ENCODE results near the gene MZT2B.
A peak's percentile ranks its signal among the peaks of the same experiment; 100 is the strongest.
"Not testable (repeated sequence)": the region's sequence is repeated elsewhere in the genome, so short reads cannot be mapped to it uniquely, and the experiment has no call there.

MZT2B gene

GRCh38 chr2:130153721-130154422 lies 28.2 kb upstream of the MZT2B start:
- not testable (repeated sequence) for H3K4me3 ChIP-seq (ENCODE audit: low read length); H3K27me3 ChIP-seq (ENCODE audit: control insufficient read depth, insufficient read depth, low read length); H3K27ac ChIP-seq (ENCODE audit: low read length); DNase-seq (ENCODE audit: low read depth, low spot score); H3K9me3 ChIP-seq (ENCODE audit: control insufficient read depth, insufficient read depth, low read length); H3K4me1 ChIP-seq (ENCODE audit: control insufficient read depth, insufficient read depth, low read length)
- H3K36me3 ChIP-seq (ENCODE audit: control insufficient read depth, insufficient read depth, low read length) = peaks cover 23% of the 10 kb centered on the region
- no CpG with 5 or more reads among the region's 23 CpGs for WGBS (ENCODE audit: insufficient coverage, insufficient read length)

GRCh38 chr2:130154423-130154770 lies 27.7 kb upstream of the MZT2B start:
- H3K27me3 ChIP-seq (ENCODE audit: control insufficient read depth, insufficient read depth, low read length); H3K9me3 ChIP-seq (ENCODE audit: control insufficient read depth, insufficient read depth, low read length); H3K4me1 ChIP-seq (ENCODE audit: control insufficient read depth, insufficient read depth, low read length); DNase-seq (ENCODE audit: low read depth, low spot score); H3K27ac ChIP-seq (ENCODE audit: low read length); H3K4me3 ChIP-seq (ENCODE audit: low read length): not testable (repeated sequence)
- H3K36me3 ChIP-seq (ENCODE audit: control insufficient read depth, insufficient read depth, low read length) = peaks cover 23% of the 10 kb centered on the region
- no CpG with 5 or more reads among the region's 8 CpGs for WGBS (ENCODE audit: insufficient coverage, insufficient read length)

- WGBS (ENCODE audit: insufficient coverage, insufficient read length) = no CpG with 5 or more reads among the region's 29 CpGs
- DNase-seq (ENCODE audit: low read depth, low spot score) = no peak
These were observed 27.0 kb upstream of the MZT2B start for GRCh38 chr2:130154773-130155765.

GRCh38 chr2:130155956-130156623 lies 26.0 kb upstream of the MZT2B start:
- H3K27ac ChIP-seq (ENCODE audit: low read length); H3K27me3 ChIP-seq (ENCODE audit: control insufficient read depth, insufficient read depth, low read length); H3K4me1 ChIP-seq (ENCODE audit: control insufficient read depth, insufficient read depth, low read length); H3K4me3 ChIP-seq (ENCODE audit: low read length); H3K9me3 ChIP-seq (ENCODE audit: control insufficient read depth, insufficient read depth, low read length): not testable (repeated sequence)
- WGBS (ENCODE audit: insufficient coverage, insufficient read length) = no CpG with 5 or more reads among the region's 16 CpGs
- peak; percentile 13 for DNase-seq (ENCODE audit: low read depth, low spot score)
- peaks cover 23% of the 10 kb centered on the region for H3K36me3 ChIP-seq (ENCODE audit: control insufficient read depth, insufficient read depth, low read length)

More at GRCh38 chr2:130154773-130155765, 27.0 kb upstream of the MZT2B start:
- no peaks in the 10 kb centered on the region for H3K4me1 ChIP-seq (ENCODE audit: control insufficient read depth, insufficient read depth, low read length)
- H3K27me3 ChIP-seq (ENCODE audit: control insufficient read depth, insufficient read depth, low read length) = no peaks in the 10 kb centered on the region
- no peak overlapping the region for H3K4me3 ChIP-seq (ENCODE audit: low read length)
- peaks cover 23% of the 10 kb centered on the region for H3K36me3 ChIP-seq (ENCODE audit: control insufficient read depth, insufficient read depth, low read length)
- H3K27ac ChIP-seq (ENCODE audit: low read length) = no peak overlapping the region
- no peaks in the 10 kb centered on the region for H3K9me3 ChIP-seq (ENCODE audit: control insufficient read depth, insufficient read depth, low read length)

GRCh38 chr2:130156624-130157004 lies 25.4 kb upstream of the MZT2B start:
- no peak for DNase-seq (ENCODE audit: low read depth, low spot score)
- Histone ChIP-seq H3K4me3 (ENCODE audit: low read length) (no peak overlapping the region), H3K27ac (ENCODE audit: low read length) (no peak overlapping the region), H3K36me3 (ENCODE audit: control insufficient read depth, insufficient read depth, low read length) (peaks cover 23% of the 10 kb centered on the region), H3K4me1 (ENCODE audit: control insufficient read depth, insufficient read depth, low read length) (no peaks in the 10 kb centered on the region), H3K9me3 (ENCODE audit: control insufficient read depth, insufficient read depth, low read length) (no peaks in the 10 kb centered on the region), H3K27me3 (ENCODE audit: control insufficient read depth, insufficient read depth, low read length) (no peaks in the 10 kb centered on the region)
- WGBS (ENCODE audit: insufficient coverage, insufficient read length) = no CpG with 5 or more reads among the region's 9 CpGs

GRCh38 chr2:130157354-130157753 lies 24.7 kb upstream of the MZT2B start:
- H3K27me3 ChIP-seq (ENCODE audit: control insufficient read depth, insufficient read depth, low read length); H3K4me3 ChIP-seq (ENCODE audit: low read length); H3K9me3 ChIP-seq (ENCODE audit: control insufficient read depth, insufficient read depth, low read length); H3K4me1 ChIP-seq (ENCODE audit: control insufficient read depth, insufficient read depth, low read length); DNase-seq (ENCODE audit: low read depth, low spot score); H3K27ac ChIP-seq (ENCODE audit: low read length): not testable (repeated sequence)
- no CpG with 5 or more reads among the region's 12 CpGs for WGBS (ENCODE audit: insufficient coverage, insufficient read length)
- peaks cover 18% of the 10 kb centered on the region for H3K36me3 ChIP-seq (ENCODE audit: control insufficient read depth, insufficient read depth, low read length)

GRCh38 chr2:130157825-130158514 lies 24.1 kb upstream of the MZT2B start:
- WGBS (ENCODE audit: insufficient coverage, insufficient read length) = no CpG with 5 or more reads among the region's 13 CpGs

GRCh38 chr2:130158631-130159030 lies 23.4 kb upstream of the MZT2B start:
- H3K36me3 ChIP-seq (ENCODE audit: control insufficient read depth, insufficient read depth, low read length) = peaks cover 16% of the 10 kb centered on the region; the same call in 1 of the 2 replicates

More at GRCh38 chr2:130157825-130158514, 24.1 kb upstream of the MZT2B start:
- not testable (repeated sequence) for H3K4me1 ChIP-seq (ENCODE audit: control insufficient read depth, insufficient read depth, low read length); H3K27ac ChIP-seq (ENCODE audit: low read length); DNase-seq (ENCODE audit: low read depth, low spot score); H3K9me3 ChIP-seq (ENCODE audit: control insufficient read depth, insufficient read depth, low read length); H3K4me3 ChIP-seq (ENCODE audit: low read length); H3K27me3 ChIP-seq (ENCODE audit: control insufficient read depth, insufficient read depth, low read length)
- H3K36me3 ChIP-seq (ENCODE audit: control insufficient read depth, insufficient read depth, low read length) = peaks cover 17% of the 10 kb centered on the region; the same call in 1 of the 2 replicates

GRCh38 chr2:130159376-130159775 lies 22.7 kb upstream of the MZT2B start:
- H3K4me3 ChIP-seq (ENCODE audit: low read length); H3K4me1 ChIP-seq (ENCODE audit: control insufficient read depth, insufficient read depth, low read length); DNase-seq (ENCODE audit: low read depth, low spot score); H3K27me3 ChIP-seq (ENCODE audit: control insufficient read depth, insufficient read depth, low read length); H3K9me3 ChIP-seq (ENCODE audit: control insufficient read depth, insufficient read depth, low read length); H3K27ac ChIP-seq (ENCODE audit: low read length): not testable (repeated sequence)
- WGBS (ENCODE audit: insufficient coverage, insufficient read length) = no CpG with 5 or more reads among the region's 4 CpGs
- peaks cover 21% of the 10 kb centered on the region; the same call in 1 of the 2 replicates for H3K36me3 ChIP-seq (ENCODE audit: control insufficient read depth, insufficient read depth, low read length)

More at GRCh38 chr2:130158631-130159030, 23.4 kb upstream of the MZT2B start:
- H3K27me3 ChIP-seq (ENCODE audit: control insufficient read depth, insufficient read depth, low read length) = no peaks in the 10 kb centered on the region
- no CpG with 5 or more reads among the region's 9 CpGs for WGBS (ENCODE audit: insufficient coverage, insufficient read length)
- H3K4me1 ChIP-seq (ENCODE audit: control insufficient read depth, insufficient read depth, low read length) = no peaks in the 10 kb centered on the region
- H3K9me3 ChIP-seq (ENCODE audit: control insufficient read depth, insufficient read depth, low read length) = no peaks in the 10 kb centered on the region
- no peak overlapping the region for H3K27ac ChIP-seq (ENCODE audit: low read length)
- no peak overlapping the region for H3K4me3 ChIP-seq (ENCODE audit: low read length)
- no peak for DNase-seq (ENCODE audit: low read depth, low spot score)

GRCh38 chr2:130160131-130160530 lies 21.9 kb upstream of the MZT2B start:
- H3K9me3 ChIP-seq (ENCODE audit: control insufficient read depth, insufficient read depth, low read length) = no peaks in the 10 kb centered on the region
- WGBS (ENCODE audit: insufficient coverage, insufficient read length) = no CpG with 5 or more reads among the region's 6 CpGs
- DNase-seq (ENCODE audit: low read depth, low spot score) = no peak
- H3K27me3 ChIP-seq (ENCODE audit: control insufficient read depth, insufficient read depth, low read length) = no peaks in the 10 kb centered on the region
- peaks cover 16% of the 10 kb centered on the region; the same call in 1 of the 2 replicates for H3K36me3 ChIP-seq (ENCODE audit: control insufficient read depth, insufficient read depth, low read length)
- H3K27ac ChIP-seq (ENCODE audit: low read length) = no peak overlapping the region
- H3K4me3 ChIP-seq (ENCODE audit: low read length) = no peak overlapping the region
- no peaks in the 10 kb centered on the region for H3K4me1 ChIP-seq (ENCODE audit: control insufficient read depth, insufficient read depth, low read length)
